ENCODE data around the gene HDGFL1.

Gene HDGFL1

GRCh38 chr6:22593895-22594294 is 24.5 kb downstream of the HDGFL1 start:
- no peak for DNase-seq

- DNase-seq = no peak
These were observed 26.6 kb downstream of the HDGFL1 start for GRCh38 chr6:22596011-22596410.

- DNase-seq = no peak
These were observed 29.0 kb downstream of the HDGFL1 start for GRCh38 chr6:22598339-22598738.

- no peak for DNase-seq
These were observed 30.7 kb downstream of the HDGFL1 start for GRCh38 chr6:22600059-22600458.

- DNase-seq = no peak
These were observed 32.6 kb downstream of the HDGFL1 start for GRCh38 chr6:22601984-22602383.

- DNase-seq = no peak
These were observed 36.4 kb downstream of the HDGFL1 start for GRCh38 chr6:22605736-22606135.

GRCh38 chr6:22610127-22610526 is 40.8 kb downstream of the HDGFL1 start:
- no peak for DNase-seq

GRCh38 chr6:22612236-22612635 is 42.9 kb downstream of the HDGFL1 start:
- DNase-seq = no peak

GRCh38 chr6:22613051-22613450 is 43.7 kb downstream of the HDGFL1 start:
- no peak for DNase-seq

GRCh38 chr6:22613695-22614094 is 44.3 kb downstream of the HDGFL1 start:
- no peak for DNase-seq

GRCh38 chr6:22614547-22614946 is 45.2 kb downstream of the HDGFL1 start:
- no peak for DNase-seq

GRCh38 chr6:22621028-22621427 is 51.7 kb downstream of the HDGFL1 start:
- DNase-seq = no peak
